ENCODE measurements around the gene SLC22A3. TPM values are rescaled to one million over a fixed set of nuclear protein-coding genes. Genes with fewer than 3 reads are reported as not detected.

The SLC22A3 gene
- total and polyA plus RNA-seq, 2 of the 13 experiments (the other 11 are each of a cell fraction or from before 2014, with no cell fraction given), result 12.0 to 31.5 TPM

DNA sequence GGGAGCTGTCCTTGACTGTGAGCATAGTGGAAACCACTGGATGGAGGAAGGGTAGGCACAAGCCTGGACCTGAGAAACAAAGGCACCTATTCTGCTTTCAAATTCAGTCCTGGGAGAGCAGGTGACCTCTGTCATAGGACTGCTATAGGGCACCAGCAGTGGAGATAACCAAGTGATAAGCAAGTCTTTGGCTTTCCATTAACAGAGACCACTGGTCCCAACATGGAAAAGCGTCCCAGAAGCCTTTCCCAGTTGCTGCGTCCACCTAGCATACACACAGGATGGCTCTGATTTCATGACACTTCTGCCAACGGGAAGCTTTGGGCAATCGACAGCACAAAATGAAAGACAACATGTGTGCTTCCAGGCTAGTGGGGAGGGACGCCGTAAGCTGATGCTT lies 8.9 kb downstream of the SLC22A3 start (continued):
- TF ChIP-seq ZNF34 (CRISPR knock-in tag; IDR thresholded peaks at IDR 0.05; ENCODE audit: borderline replicate concordance) (0 out of 2 replicates have a peak, but pooled peaks have one; percentile 45), NR2F6 (IDR thresholded peaks at IDR 0.05) (0 out of 2 replicates have a peak, but pooled peaks have one; percentile 50), NR2F6 (CRISPR knock-in tag; IDR thresholded peaks at IDR 0.05) (0 out of 2 replicates have a peak, but pooled peaks have one; percentile 48), NBN (conservative IDR thresholded peaks at IDR 0.05) (no peak), MTF1 (CRISPR knock-in tag; IDR thresholded peaks at IDR 0.05) (no peak), EP300 (IDR thresholded peaks at IDR 0.05; ENCODE audit: low read depth in 2 of 2, low read length in 2 of 2) (peak in 1 of 2 experiments; percentile 12; a peak in 1 of 4 replicates), EP300 (CRISPR knock-in tag; IDR thresholded peaks at IDR 0.05; ENCODE audit: borderline replicate concordance) (no peak), HDAC2 (CRISPR knock-in tag; IDR thresholded peaks at IDR 0.05) (peak; percentile 52; the same call in 1 of the 2 replicates), ATF1 (CRISPR knock-in tag; IDR thresholded peaks at IDR 0.05) (0 out of 2 replicates have a peak, but pooled peaks have one; percentile 24), ZMYM4 (CRISPR knock-in tag; IDR thresholded peaks at IDR 0.05) (peak; percentile 69; the same call in 1 of the 2 replicates), ZNF674 (CRISPR knock-in tag; IDR thresholded peaks at IDR 0.05; ENCODE audit: low read depth) (no peak), POGZ (CRISPR knock-in tag; IDR thresholded peaks at IDR 0.05) (peak; percentile 43; the same call in 1 of the 2 replicates), TBX2 (CRISPR knock-in tag; IDR thresholded peaks at IDR 0.05; ENCODE audit: borderline replicate concordance) (peak; percentile 56; the same call in 1 of the 2 replicates)
- TF ChIP-seq, protein P1, sequence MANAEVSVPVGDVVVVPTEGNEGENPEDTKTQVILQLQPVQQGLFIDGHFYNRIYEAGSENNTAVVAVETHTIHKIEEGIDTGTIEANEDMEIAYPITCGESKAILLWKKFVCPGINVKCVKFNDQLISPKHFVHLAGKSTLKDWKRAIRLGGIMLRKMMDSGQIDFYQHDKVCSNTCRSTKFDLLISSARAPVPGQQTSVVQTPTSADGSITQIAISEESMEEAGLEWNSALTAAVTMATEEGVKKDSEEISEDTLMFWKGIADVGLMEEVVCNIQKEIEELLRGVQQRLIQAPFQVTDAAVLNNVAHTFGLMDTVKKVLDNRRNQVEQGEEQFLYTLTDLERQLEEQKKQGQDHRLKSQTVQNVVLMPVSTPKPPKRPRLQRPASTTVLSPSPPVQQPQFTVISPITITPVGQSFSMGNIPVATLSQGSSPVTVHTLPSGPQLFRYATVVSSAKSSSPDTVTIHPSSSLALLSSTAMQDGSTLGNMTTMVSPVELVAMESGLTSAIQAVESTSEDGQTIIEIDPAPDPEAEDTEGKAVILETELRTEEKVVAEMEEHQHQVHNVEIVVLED (CRISPR knock-in tag; IDR thresholded peaks at IDR 0.05; ENCODE audit: borderline replicate concordance), result no peak
- TF ChIP-seq, protein P2, sequence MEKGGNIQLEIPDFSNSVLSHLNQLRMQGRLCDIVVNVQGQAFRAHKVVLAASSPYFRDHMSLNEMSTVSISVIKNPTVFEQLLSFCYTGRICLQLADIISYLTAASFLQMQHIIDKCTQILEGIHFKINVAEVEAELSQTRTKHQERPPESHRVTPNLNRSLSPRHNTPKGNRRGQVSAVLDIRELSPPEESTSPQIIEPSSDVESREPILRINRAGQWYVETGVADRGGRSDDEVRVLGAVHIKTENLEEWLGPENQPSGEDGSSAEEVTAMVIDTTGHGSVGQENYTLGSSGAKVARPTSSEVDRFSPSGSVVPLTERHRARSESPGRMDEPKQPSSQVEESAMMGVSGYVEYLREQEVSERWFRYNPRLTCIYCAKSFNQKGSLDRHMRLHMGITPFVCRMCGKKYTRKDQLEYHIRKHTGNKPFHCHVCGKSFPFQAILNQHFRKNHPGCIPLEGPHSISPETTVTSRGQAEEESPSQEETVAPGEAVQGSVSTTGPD (CRISPR knock-in tag; IDR thresholded peaks at IDR 0.05), result no peak; the same call in 1 of the 2 replicates
- TF ChIP-seq, protein P3, sequence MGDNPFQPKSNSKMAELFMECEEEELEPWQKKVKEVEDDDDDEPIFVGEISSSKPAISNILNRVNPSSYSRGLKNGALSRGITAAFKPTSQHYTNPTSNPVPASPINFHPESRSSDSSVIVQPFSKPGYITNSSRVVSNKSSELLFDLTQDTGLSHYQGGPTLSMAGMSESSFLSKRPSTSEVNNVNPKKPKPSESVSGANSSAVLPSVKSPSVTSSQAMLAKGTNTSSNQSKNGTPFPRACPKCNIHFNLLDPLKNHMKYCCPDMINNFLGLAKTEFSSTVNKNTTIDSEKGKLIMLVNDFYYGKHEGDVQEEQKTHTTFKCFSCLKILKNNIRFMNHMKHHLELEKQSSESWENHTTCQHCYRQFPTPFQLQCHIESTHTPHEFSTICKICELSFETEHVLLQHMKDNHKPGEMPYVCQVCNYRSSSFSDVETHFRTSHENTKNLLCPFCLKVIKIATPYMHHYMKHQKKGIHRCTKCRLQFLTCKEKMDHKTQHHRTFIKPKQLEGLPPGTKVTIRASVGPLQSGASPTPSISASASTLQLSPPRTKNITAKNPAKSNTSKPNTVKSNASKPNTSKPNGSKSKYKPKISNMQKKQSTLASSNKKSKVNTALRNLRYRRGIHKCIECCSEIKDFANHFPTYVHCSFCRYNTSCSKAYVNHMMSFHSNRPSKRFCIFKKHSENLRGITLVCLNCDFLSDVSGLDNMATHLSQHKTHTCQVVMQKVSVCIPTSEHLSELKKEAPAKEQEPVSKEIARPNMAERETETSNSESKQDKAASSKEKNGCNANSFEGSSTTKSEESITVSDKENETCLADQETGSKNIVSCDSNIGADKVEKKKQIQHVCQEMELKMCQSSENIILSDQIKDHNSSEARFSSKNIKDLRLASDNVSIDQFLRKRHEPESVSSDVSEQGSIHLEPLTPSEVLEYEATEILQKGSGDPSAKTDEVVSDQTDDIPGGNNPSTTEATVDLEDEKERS (CRISPR knock-in tag; IDR thresholded peaks at IDR 0.05), result no peak
- TF ChIP-seq, protein P4, sequence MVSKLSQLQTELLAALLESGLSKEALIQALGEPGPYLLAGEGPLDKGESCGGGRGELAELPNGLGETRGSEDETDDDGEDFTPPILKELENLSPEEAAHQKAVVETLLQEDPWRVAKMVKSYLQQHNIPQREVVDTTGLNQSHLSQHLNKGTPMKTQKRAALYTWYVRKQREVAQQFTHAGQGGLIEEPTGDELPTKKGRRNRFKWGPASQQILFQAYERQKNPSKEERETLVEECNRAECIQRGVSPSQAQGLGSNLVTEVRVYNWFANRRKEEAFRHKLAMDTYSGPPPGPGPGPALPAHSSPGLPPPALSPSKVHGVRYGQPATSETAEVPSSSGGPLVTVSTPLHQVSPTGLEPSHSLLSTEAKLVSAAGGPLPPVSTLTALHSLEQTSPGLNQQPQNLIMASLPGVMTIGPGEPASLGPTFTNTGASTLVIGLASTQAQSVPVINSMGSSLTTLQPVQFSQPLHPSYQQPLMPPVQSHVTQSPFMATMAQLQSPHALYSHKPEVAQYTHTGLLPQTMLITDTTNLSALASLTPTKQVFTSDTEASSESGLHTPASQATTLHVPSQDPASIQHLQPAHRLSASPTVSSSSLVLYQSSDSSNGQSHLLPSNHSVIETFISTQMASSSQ (IDR thresholded peaks at IDR 0.05; ENCODE audit: low read depth), result peak; percentile 33; the same call in 1 of the 2 replicates
- TF ChIP-seq, protein P4 (CRISPR knock-in tag; IDR thresholded peaks at IDR 0.05; ENCODE audit: borderline replicate concordance), result peak; percentile 85
- TF ChIP-seq, protein P5, sequence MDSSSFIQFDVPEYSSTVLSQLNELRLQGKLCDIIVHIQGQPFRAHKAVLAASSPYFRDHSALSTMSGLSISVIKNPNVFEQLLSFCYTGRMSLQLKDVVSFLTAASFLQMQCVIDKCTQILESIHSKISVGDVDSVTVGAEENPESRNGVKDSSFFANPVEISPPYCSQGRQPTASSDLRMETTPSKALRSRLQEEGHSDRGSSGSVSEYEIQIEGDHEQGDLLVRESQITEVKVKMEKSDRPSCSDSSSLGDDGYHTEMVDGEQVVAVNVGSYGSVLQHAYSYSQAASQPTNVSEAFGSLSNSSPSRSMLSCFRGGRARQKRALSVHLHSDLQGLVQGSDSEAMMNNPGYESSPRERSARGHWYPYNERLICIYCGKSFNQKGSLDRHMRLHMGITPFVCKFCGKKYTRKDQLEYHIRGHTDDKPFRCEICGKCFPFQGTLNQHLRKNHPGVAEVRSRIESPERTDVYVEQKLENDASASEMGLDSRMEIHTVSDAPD (CRISPR knock-in tag; IDR thresholded peaks at IDR 0.05), result peak; percentile 64; the same call in 1 of the 2 replicates

Data from HepG2 (cell line).